Activated CD4-positive, alpha-beta T cell treated with anti-CD3 and anti-CD28 coated beads for 36 hours (primary cell): Measurements from ENCODE around the gene SESN1. TPM values are rescaled to one million over a fixed set of nuclear protein-coding genes. Genes with fewer than 3 reads are reported as not detected.

Experiments used
- ATAC-seq: fragments of 200-7000 bp; cut with Tn5 transposase; one replicate; pipeline ENCODE4 v1.10.0; 2021; ENCODE audit warnings: mild to moderate bottlenecking, moderate library complexity
- CTCF ChIA-PET: fragments of 350-600 bp; sonication (Branson Sonifier 250); formaldehyde crosslinking; loops from one replicate; lab custom pipeline; 2021; ENCODE audit warnings: antibody characterized with exemption; lab: Charles Lee
- POLR2A ChIA-PET: fragments of 350-600 bp; sonication (Branson Sonifier 250); formaldehyde crosslinking; loops from one replicate; lab custom pipeline; 2021; ENCODE audit warnings: antibody characterized with exemption, inconsistent platforms; lab: Charles Lee
- DNase-seq: peaks from one replicate; pipeline ENCODE4 v3.0.0-alpha.2; 2020
- H3K27ac Mint-ChIP-seq: one replicate; pipeline ENCODE4 v1.8.0; 2021; ENCODE audit warnings: mixed read lengths
- H3K27me3 Mint-ChIP-seq: one replicate; pipeline ENCODE4 v1.8.0; 2021; ENCODE audit warnings: mixed read lengths
- H3K36me3 Mint-ChIP-seq: one replicate; pipeline ENCODE4 v1.8.0; 2021; ENCODE audit warnings: low read depth, mixed read lengths
- H3K4me1 Mint-ChIP-seq: one replicate; pipeline ENCODE4 v1.8.0; 2021; ENCODE audit warnings: mixed read lengths
- H3K4me3 Mint-ChIP-seq: one replicate; pipeline ENCODE4 v1.8.0; 2021; ENCODE audit warnings: mild to moderate bottlenecking, moderate library complexity, mixed read lengths
- H3K9me3 Mint-ChIP-seq: one replicate; pipeline ENCODE4 v1.8.0; 2021; ENCODE audit warnings: low read depth, mixed read lengths
- intact Hi-C, 2 experiments: fragments of 100-400 bp; cut with DNase I in 1 of 2; cut with micrococcal nuclease in 1 of 2; formaldehyde crosslinking; loops; one replicate each; pipeline versions ENCODE4 v1.14.2 to v1.15.1; 2022 to 2024; cut with DNase I, micrococcal nuclease
- total RNA-seq, 2 experiments: library from RNA; stranded (reverse); gene quantifications; one replicate each; pipeline ENCODE4 v1.2.3, GENCODE V29; 2021

The SESN1 gene
- total RNA-seq, 2 experiments from 2014 or later, result 9.7 to 10.0 TPM

- CTCF ChIA-PET, result interaction anchor here (0.7 to 1.9 kb wide), 6 partner anchors 40 to 369 kb away, joined by 3 to 11 read pairs (median 4); partner anchors contain the start of gene CD164
- Mint-ChIP-seq H3K9me3 (no peaks in the 10 kb centered on the region), H3K36me3 (no peaks in the 10 kb centered on the region), H3K27ac (peak overlapping the region; percentile 74), H3K27me3 (no peaks in the 10 kb centered on the region), H3K4me1 (peaks cover 45% of the 10 kb centered on the region), H3K4me3 (no peak overlapping the region)
- intact Hi-C loops, result loop anchor here (5.0 to 10.0 kb wide), 3 partner anchors 456 to 719 kb away; partner anchors contain the start of gene AFG1L (in 1 of the 2)
- ATAC-seq (peak; percentile 9), DNase-seq (no peak)
- POLR2A ChIA-PET, result interaction anchor here (0.6 to 0.8 kb wide), 2 partner anchors 13 to 192 kb away, joined by 3 to 4 read pairs; no protein-coding TSS in a partner anchor
Observed at GRCh38 chr6:109013656-109014305, 80.9 kb downstream of the SESN1 start.

GRCh38 chr6:109010705-109011102, 83.9 kb downstream of the SESN1 start:
- Mint-ChIP-seq H3K4me3 (peak overlapping the region; percentile 5), H3K27ac (no peak overlapping the region), H3K27me3 (no peaks in the 10 kb centered on the region), H3K36me3 (no peaks in the 10 kb centered on the region), H3K4me1 (peaks cover 64% of the 10 kb centered on the region), H3K9me3 (no peaks in the 10 kb centered on the region)
- intact Hi-C loops, result loop anchor here (5.0 to 10.0 kb wide), 3 partner anchors 453 to 716 kb away; partner anchors contain the start of gene AFG1L (in 1 of the 2)
- ATAC-seq (no peak), DNase-seq (no peak)
- POLR2A ChIA-PET, result no interaction called here
- CTCF ChIA-PET, result interaction anchor here (0.8 to 2.1 kb wide), 5 partner anchors 8 to 128 kb away, joined by 3 to 10 read pairs (median 3); no protein-coding TSS in a partner anchor

- no peak for ATAC-seq
Observed at GRCh38 chr6:109009962-109010704, 84.5 kb downstream of the SESN1 start.

GRCh38 chr6:109009236-109009961, 85.2 kb downstream of the SESN1 start:
- peak; percentile 89 for ATAC-seq

More at GRCh38 chr6:109009962-109010704, 84.5 kb downstream of the SESN1 start:
- Mint-ChIP-seq H3K27me3 (no peaks in the 10 kb centered on the region), H3K4me1 (peaks cover 59% of the 10 kb centered on the region), H3K27ac (peak overlapping the region; percentile 98), H3K36me3 (no peaks in the 10 kb centered on the region), H3K4me3 (peak overlapping the region; percentile 94), H3K9me3 (no peaks in the 10 kb centered on the region)
- DNase-seq, result no peak
- intact Hi-C loops, result loop anchor here (1.0 to 10.0 kb wide), 17 partner anchors 49 to 1805 kb away; partner anchors contain the start of genes SESN1 (in 2 of the 2), AFG1L (in 1 of the 2), ARMC2 (in 1 of the 2) and CD164 (in 1 of the 2)
- ChIA-PET POLR2A (interaction anchor here (0.6 to 1.0 kb wide), 4 partner anchors 39 to 451 kb away, joined by 3 read pairs; no protein-coding TSS in a partner anchor), CTCF (interaction anchor here (0.8 to 2.1 kb wide), 5 partner anchors 8 to 453 kb away, joined by 3 to 10 read pairs (median 3); no protein-coding TSS in a partner anchor)

GRCh38 chr6:109008537-109009235, 86.0 kb downstream of the SESN1 start:
- H3K4me1 Mint-ChIP-seq, result peaks cover 57% of the 10 kb centered on the region
- CTCF ChIA-PET, result interaction anchor here (0.6 to 1.5 kb wide), 4 partner anchors 32 to 364 kb away, joined by 3 to 8 read pairs (median 4); no protein-coding TSS in a partner anchor
- H3K27me3 Mint-ChIP-seq, result no peaks in the 10 kb centered on the region

More at GRCh38 chr6:109009236-109009961, 85.2 kb downstream of the SESN1 start:
- POLR2A ChIA-PET, result interaction anchor here (0.6 to 1.4 kb wide), 7 partner anchors 38 to 451 kb away, joined by 3 to 5 read pairs (median 3); partner anchors contain the start of genes CEP57L1 and SESN1
- Mint-ChIP-seq H3K27me3 (no peaks in the 10 kb centered on the region), H3K9me3 (no peaks in the 10 kb centered on the region), H3K36me3 (no peaks in the 10 kb centered on the region), H3K4me1 (peaks cover 60% of the 10 kb centered on the region), H3K27ac (peak overlapping the region; percentile 98), H3K4me3 (peak overlapping the region; percentile 94)
- peak; percentile 95 for DNase-seq
- intact Hi-C loops, result loop anchor here (1.0 to 10.0 kb wide), 14 partner anchors 49 to 1805 kb away; partner anchors contain the start of genes SESN1 (in 2 of the 2), ARMC2 (in 1 of the 2), CD164 (in 1 of the 2) and CDK19 (in 1 of the 2)
- CTCF ChIA-PET, result interaction anchor here (0.8 to 2.1 kb wide), 3 partner anchors 10 to 453 kb away, joined by 3 to 10 read pairs (median 6); no protein-coding TSS in a partner anchor

GRCh38 chr6:109008054-109008453, 86.6 kb downstream of the SESN1 start:
- DNase-seq, result no peak
- Mint-ChIP-seq H3K9me3 (no peaks in the 10 kb centered on the region), H3K4me1 (peaks cover 55% of the 10 kb centered on the region), H3K4me3 (peak overlapping the region; percentile 94), H3K36me3 (no peaks in the 10 kb centered on the region), H3K27me3 (no peaks in the 10 kb centered on the region), H3K27ac (peak overlapping the region; percentile 77)
- POLR2A ChIA-PET, result interaction anchor here (0.6 to 1.4 kb wide), 3 partner anchors 65 to 366 kb away, joined by 3 to 5 read pairs (median 5); partner anchors contain the start of genes CEP57L1 and SESN1
- peak; percentile 24 for ATAC-seq
- intact Hi-C loops, result loop anchor here (1.0 to 10.0 kb wide), 15 partner anchors 51 to 1807 kb away; partner anchors contain the start of genes ARMC2 (in 1 of the 2), CD164 (in 1 of the 2), CDK19 (in 1 of the 2) and CEP57L1 (in 1 of the 2)
- CTCF ChIA-PET, result interaction anchor here (0.6 to 1.5 kb wide), 4 partner anchors 31 to 364 kb away, joined by 3 to 8 read pairs (median 4); no protein-coding TSS in a partner anchor

More at GRCh38 chr6:109008537-109009235, 86.0 kb downstream of the SESN1 start:
- H3K9me3 Mint-ChIP-seq, result no peaks in the 10 kb centered on the region
- ATAC-seq (peak; percentile 39), DNase-seq (peak; percentile 35)
- H3K36me3 Mint-ChIP-seq, result no peaks in the 10 kb centered on the region
- POLR2A ChIA-PET, result interaction anchor here (0.6 to 1.4 kb wide), 4 partner anchors 64 to 365 kb away, joined by 3 to 5 read pairs (median 4); partner anchors contain the start of genes CEP57L1 and SESN1
- H3K27ac Mint-ChIP-seq, result peak overlapping the region; percentile 88
- intact Hi-C loops, result loop anchor here (1.0 to 10.0 kb wide), 17 partner anchors 50 to 1806 kb away; partner anchors contain the start of genes SESN1 (in 2 of the 2), ARMC2 (in 1 of the 2), CD164 (in 1 of the 2) and CDK19 (in 1 of the 2)
- peak overlapping the region; percentile 94 for H3K4me3 Mint-ChIP-seq

- Mint-ChIP-seq H3K4me1 (peaks cover 52% of the 10 kb centered on the region), H3K4me3 (peak overlapping the region; percentile 94), H3K27me3 (no peaks in the 10 kb centered on the region), H3K36me3 (no peaks in the 10 kb centered on the region), H3K27ac (no peak overlapping the region), H3K9me3 (no peaks in the 10 kb centered on the region)
- ChIA-PET CTCF (interaction anchor here (1.0 to 1.5 kb wide), 3 partner anchors 66 to 365 kb away, joined by 3 to 8 read pairs (median 4); no protein-coding TSS in a partner anchor), POLR2A (interaction anchor here (1.4 kb wide), 2 partner anchors 87 to 366 kb away, joined by 5 read pairs; partner anchors contain the start of genes CEP57L1 and SESN1)
- intact Hi-C loops, result loop anchor here (5.0 to 10.0 kb wide), 4 partner anchors 85 to 1807 kb away; partner anchors contain the start of genes CDK19 (in 1 of the 2) and PDSS2 (in 1 of the 2)
- DNase-seq (no peak), ATAC-seq (no peak)
Observed at GRCh38 chr6:109007521-109007920, 87.1 kb downstream of the SESN1 start.

GRCh38 chr6:109006818-109007217, 87.8 kb downstream of the SESN1 start:
- no peaks in the 10 kb centered on the region for H3K36me3 Mint-ChIP-seq
- peaks cover 56% of the 10 kb centered on the region for H3K4me1 Mint-ChIP-seq
- POLR2A ChIA-PET, result interaction anchor here (0.7 kb wide), 1 partner anchor 130 kb away, joined by 3 read pairs; no protein-coding TSS in a partner anchor
- H3K27me3 Mint-ChIP-seq, result no peaks in the 10 kb centered on the region
- ATAC-seq (no peak), DNase-seq (no peak)
- intact Hi-C loops, result loop anchor here (5.0 to 10.0 kb wide), 4 partner anchors 85 to 1808 kb away; partner anchors contain the start of genes CDK19 (in 1 of the 2) and PDSS2 (in 1 of the 2)
- H3K27ac Mint-ChIP-seq, result no peak overlapping the region
- CTCF ChIA-PET, result interaction anchor here (0.6 kb wide), 1 partner anchor 57 kb away, joined by 3 read pairs; no protein-coding TSS in a partner anchor
- no peaks in the 10 kb centered on the region for H3K9me3 Mint-ChIP-seq
- H3K4me3 Mint-ChIP-seq, result peak overlapping the region; percentile 94

GRCh38 chr6:109002882-109003281, 91.8 kb downstream of the SESN1 start:
- Mint-ChIP-seq H3K36me3 (peaks cover 11% of the 10 kb centered on the region), H3K9me3 (no peaks in the 10 kb centered on the region), H3K27me3 (no peaks in the 10 kb centered on the region), H3K4me1 (peaks cover 44% of the 10 kb centered on the region), H3K4me3 (no peak overlapping the region), H3K27ac (no peak overlapping the region)
- DNase-seq (no peak), ATAC-seq (no peak)
- ChIA-PET CTCF (interaction anchor here (0.6 to 0.7 kb wide), 2 partner anchors 8 to 63 kb away, joined by 3 read pairs; no protein-coding TSS in a partner anchor), POLR2A (no interaction called here)
- intact Hi-C loops, result loop anchor here in 1 of 2 experiments (10.0 kb wide), 1 partner anchor 1812 kb away; the partner anchor contains the start of gene CDK19
